Stimulated activated CD8-positive, alpha-beta memory T cell treated with anti-CD3 and anti-CD28 coated beads, Interleukin-7, amount 100 ng/mL, for 48 hours (primary cell): ENCODE results near the gene MYCN.

Experiments
- DNase-seq, 2 donors: peaks; one replicate each; pipeline ENCODE4 v3.0.0-alpha.2; 2020; ENCODE audit warnings: low read depth in 1 of 2; ENCODE audit errors: extremely low read depth in 1 of 2

Gene MYCN

GRCh38 chr2:15992457-15993231 is 52.3 kb downstream of the MYCN start:
- DNase-seq, result no peak

GRCh38 chr2:15993232-15993610 is 52.9 kb downstream of the MYCN start:
- DNase-seq, result no peak

DNA sequence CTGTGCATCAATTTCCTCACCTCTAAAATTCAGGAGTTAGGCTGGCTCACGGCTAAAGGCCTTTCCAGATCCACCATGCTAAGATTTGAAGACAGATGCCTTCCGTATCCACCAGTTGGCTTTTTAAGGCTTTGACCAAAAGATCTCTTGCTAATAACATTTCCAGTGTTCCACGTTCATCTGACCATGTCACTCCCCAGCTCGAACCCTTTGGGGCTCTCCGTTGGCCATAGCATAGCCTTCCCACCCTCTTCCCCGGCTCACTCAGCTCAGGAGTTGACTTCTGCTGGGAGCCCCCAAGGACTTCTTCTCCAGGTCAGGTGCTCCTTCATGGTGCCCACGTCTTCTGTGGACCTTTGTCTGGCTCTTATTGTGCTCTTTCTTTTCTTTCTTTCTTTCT is 53.3 kb downstream of the MYCN start:
- no peak for DNase-seq

GRCh38 chr2:15995603-15996002 is 55.3 kb downstream of the MYCN start:
- DNase-seq, result no peak
